KBM-7 (cell line): Measurements from ENCODE around the gene TAF11L6.
"Not testable (repeated sequence)": the region's sequence is repeated elsewhere in the genome, so short reads cannot be mapped to it uniquely, and the experiment has no call there.

Experiments used
- DNase-seq: peaks from one replicate; pipeline ENCODE4 v3.0.0-alpha.2; 2015
- in situ Hi-C: fragments of 300-500 bp; cut with MboI; formaldehyde crosslinking; loops from 2 replicates; pipeline ENCODE4 v1.14.3; 2020; ENCODE audit warnings: low sequenced_read_pairs, low pct_unique_long_range_greater_than_20kb, mixed read lengths

The TAF11L6 gene

GRCh38 chr5:17528369-17528768 is at the start of gene TAF11L6:
Gene TAF11L6 (plus strand): TSS chr5:17528669.
- in situ Hi-C loops, DNase-seq: not testable (repeated sequence)

DNA sequence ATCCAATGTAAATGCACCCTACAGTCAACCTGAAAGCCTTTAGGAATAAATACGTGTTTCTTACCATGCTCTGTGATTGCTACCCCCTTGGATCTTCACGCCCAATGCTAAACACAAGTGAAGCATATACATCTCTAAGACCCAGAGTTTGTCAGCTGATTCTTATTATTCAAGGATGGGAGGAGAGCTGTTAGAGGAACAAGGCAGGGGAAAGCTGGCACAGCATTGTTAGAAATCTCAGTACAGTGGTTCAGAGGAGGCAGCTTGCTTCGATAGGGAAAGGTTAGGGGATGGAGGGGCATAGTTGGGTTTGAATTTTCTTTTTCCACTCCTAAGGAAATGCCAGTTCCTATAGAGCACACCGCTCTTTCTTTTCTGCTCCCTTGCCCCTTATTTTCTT is 47.1 kb upstream of the TAF11L6 start:
- DNase-seq, result no peak
- in situ Hi-C loops, result no loop called here

- in situ Hi-C loops, result no loop called here
- no peak for DNase-seq
These were observed 45.7 kb upstream of the TAF11L6 start for GRCh38 chr5:17482790-17483189.

DNA sequence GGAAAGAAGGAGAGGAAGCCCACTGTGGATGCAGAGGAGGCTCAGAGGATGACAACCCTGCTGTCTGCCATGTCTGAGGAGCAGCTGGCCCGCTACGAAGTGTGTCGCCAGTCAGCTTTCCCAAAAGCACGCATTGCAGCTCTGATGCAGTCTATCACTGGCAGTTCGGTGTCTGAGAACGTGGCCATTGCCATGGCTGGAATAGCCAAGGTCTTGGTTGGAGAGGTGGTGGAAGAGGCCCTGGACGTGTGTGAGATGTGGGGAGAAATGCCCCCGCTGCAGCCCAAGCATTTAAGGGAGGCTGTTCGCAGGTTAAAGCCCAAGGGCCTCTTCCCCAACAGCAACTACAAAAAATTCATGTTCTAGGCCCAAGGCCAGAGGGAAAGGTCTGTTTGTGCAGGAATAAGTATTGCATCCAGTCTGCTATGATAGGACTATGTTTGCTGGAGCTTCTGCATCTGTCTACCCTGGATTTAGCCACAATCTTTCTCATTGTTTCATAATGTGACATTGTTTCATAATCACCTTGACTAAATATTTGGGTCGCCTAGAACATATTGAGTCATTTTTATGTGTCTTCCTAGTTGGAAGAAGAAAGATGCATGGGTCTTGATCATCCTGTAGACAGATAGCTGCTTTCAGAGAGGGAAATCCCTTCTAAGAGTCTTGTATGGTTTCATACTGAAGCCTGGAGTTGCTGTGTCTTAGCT is 41.9 kb upstream of the TAF11L6 start:
- DNase-seq, in situ Hi-C loops: not testable (repeated sequence)

- no peak for DNase-seq
- in situ Hi-C loops, result no loop called here
These were observed 41.3 kb upstream of the TAF11L6 start for GRCh38 chr5:17487174-17487512.

DNA sequence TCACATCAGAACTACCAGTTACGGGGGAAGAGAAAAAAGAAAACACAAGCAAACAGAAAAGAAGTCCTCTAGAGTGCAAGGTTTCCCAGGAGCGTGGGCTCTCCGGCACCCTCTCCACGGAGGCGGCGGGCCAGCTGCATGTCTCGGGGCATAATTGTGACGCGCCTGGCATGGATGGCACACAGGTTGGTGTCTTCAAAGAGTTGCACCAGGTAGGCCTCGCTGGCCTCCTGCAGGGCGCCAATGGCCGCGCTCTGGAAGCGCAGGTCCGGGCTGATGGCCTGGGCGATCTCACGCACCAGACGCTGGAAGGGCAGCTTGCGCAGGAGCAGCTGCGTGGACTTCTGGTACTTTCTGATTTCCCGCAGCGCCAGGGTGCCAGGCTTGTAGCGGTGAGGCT is 37.2 kb upstream of the TAF11L6 start:
- in situ Hi-C loops, DNase-seq: not testable (repeated sequence)

- DNase-seq, result no peak
- in situ Hi-C loops, result no loop called here
These were observed 35.7 kb upstream of the TAF11L6 start for GRCh38 chr5:17492770-17493169.

DNA sequence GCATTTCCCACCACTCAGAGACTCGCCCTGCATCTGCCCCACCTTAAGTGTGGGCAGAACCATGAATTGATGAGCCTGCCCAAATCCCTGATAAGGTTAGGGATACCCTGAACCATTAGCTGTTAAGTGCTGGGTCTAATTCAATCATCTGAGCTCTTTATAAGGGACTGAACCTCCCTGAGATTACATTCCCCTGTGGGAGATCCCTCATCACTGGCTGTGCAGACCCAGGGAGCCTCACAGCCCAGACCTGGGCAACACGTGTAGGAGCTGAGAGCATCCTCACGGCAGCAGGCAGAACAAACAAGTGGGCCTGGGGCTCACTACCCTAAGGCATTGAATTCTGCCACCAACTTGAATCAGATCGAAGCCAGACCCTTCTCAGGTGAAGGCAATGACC is 31.0 kb upstream of the TAF11L6 start:
- in situ Hi-C loops, result no loop called here
- DNase-seq, result no peak

- in situ Hi-C loops, DNase-seq: not testable (repeated sequence)
These were observed 30.5 kb upstream of the TAF11L6 start, which contains the start of gene TAF11L2 for GRCh38 chr5:17497931-17498330. Gene TAF11L2 (plus strand): TSS chr5:17498231.

DNA sequence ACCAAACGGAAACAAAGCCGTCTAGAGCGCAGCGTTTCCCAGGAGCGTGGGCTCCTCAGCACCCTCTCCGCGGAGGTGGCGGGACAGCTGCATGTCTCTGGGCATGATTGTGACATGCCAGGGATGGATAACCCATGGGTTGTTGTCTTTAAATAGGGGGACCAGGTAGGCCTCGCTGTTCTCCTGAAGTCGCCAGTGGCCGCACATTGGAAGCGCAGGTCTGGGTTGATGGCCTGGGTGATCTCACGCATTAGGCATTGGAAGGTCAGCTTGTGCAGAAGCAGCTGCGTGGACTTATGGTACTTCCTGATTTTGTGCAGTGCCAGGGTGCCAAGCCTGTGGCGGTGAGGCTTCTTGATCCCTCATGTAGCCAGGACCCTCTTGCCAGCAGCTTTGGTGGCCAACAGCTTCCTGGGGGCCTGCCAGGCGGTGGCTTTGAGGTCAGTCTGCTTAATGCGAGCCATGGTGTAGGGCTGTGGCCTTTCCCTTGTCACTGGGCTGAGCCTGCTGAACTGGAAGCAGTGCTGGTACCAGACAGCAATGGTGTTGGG is 16.6 kb upstream of the TAF11L6 start:
- in situ Hi-C loops, result no loop called here
- DNase-seq, result no peak

DNA sequence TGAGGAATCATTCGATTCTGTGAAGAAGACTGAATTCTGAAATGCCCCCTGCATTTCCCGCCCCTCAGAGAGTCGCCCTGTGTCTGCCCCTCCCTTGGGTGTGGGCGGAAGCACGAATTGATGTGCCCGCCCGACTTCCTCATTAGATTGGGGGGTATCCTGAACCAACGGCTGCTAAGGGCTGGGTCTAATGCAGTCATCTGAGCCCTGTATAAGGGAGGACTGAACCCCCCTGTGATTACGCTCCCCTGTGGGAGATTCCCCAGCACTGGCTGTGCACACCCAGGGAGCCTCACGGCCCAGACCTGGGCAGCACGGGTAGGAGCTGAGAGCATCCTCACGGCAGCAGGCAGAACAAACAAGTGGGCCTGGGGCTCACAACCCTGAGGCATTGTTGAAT is 10.9 kb upstream of the TAF11L6 start:
- in situ Hi-C loops, DNase-seq: not testable (repeated sequence)

DNA sequence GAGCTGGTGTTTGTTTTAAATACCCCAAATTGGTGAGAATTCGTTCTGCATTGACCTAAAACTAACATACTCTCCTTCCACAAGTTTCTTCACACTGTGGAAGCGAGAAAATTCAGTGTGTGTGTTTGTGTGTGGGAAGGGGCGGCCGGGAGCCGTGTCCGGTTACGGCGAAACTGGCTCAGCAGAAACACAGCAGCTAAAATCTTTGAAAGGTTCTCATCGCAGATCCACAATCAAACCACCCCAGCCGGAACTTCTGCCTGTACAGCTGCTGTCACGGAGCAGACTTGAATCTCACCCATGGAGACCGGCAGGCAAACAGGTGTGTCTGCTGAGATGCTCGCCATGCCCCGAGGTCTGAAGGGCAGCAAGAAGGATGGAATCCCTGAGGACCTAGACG is 10.4 kb upstream of the TAF11L6 start, which contains the start of gene TAF11L3:
TAF11L3 (plus strand) TSS at position 301 of the 400 bp plus-strand sequence.
- in situ Hi-C loops, DNase-seq: not testable (repeated sequence)

DNA sequence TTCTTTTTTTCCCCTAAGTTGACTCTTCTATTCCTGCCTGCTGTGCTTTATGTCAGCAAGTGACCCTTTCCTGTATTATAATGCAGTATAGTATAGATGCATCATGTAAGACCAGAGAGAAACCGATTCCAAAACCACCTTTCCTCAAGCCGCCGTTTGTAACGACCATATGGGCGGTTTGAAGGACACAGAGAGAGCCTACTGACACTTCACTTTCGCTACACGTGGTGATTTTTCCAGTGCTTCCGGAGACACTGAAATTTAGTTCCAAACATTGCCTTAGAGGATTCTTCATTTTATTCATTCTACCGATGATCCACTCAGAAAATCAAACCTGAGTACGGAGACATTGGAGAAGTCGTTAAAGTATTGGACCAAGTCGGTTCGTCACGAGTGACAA is 9.0 kb upstream of the TAF11L6 start:
- in situ Hi-C loops, DNase-seq: not testable (repeated sequence)

DNA sequence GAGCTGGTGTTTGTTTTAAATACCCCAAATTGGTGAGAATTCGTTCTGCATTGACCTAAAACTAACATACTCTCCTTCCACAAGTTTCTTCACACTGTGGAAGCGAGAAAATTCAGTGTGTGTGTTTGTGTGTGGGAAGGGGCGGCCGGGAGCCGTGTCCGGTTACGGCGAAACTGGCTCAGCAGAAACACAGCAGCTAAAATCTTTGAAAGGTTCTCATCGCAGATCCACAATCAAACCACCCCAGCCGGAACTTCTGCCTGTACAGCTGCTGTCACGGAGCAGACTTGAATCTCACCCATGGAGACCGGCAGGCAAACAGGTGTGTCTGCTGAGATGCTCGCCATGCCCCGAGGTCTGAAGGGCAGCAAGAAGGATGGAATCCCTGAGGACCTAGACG is 7.0 kb upstream of the TAF11L6 start, which contains the start of gene TAF11L4:
TAF11L4 (plus strand) TSS at position 301 of the 400 bp plus-strand sequence.
- DNase-seq, in situ Hi-C loops: not testable (repeated sequence)

DNA sequence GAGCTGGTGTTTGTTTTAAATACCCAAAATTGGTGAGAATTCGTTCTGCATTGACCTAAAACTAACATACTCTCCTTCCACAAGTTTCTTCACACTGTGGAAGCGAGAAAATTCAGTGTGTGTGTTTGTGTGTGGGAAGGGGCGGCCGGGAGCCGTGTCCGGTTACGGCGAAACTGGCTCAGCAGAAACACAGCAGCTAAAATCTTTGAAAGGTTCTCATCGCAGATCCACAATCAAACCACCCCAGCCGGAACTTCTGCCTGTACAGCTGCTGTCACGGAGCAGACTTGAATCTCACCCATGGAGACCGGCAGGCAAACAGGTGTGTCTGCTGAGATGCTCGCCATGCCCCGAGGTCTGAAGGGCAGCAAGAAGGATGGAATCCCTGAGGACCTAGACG is 3.5 kb upstream of the TAF11L6 start, which contains the start of gene TAF11L5:
TAF11L5 (plus strand) TSS at position 301 of the 400 bp plus-strand sequence.
- in situ Hi-C loops, DNase-seq: not testable (repeated sequence)

- in situ Hi-C loops, DNase-seq: not testable (repeated sequence)
These were observed 2.0 kb upstream of the TAF11L6 start for GRCh38 chr5:17526504-17526903.
